HG03175 (cell line): ENCODE results near the gene HK1.

Source experiments
- ATAC-seq: cut with Tn5 transposase; IDR thresholded peaks from one replicate; pipeline ENCODE4 v1.9.1; 2021; ENCODE audit warnings: mild to moderate bottlenecking, moderate library complexity; ENCODE audit not compliant: unreplicated experiment

HK1 gene

DNA sequence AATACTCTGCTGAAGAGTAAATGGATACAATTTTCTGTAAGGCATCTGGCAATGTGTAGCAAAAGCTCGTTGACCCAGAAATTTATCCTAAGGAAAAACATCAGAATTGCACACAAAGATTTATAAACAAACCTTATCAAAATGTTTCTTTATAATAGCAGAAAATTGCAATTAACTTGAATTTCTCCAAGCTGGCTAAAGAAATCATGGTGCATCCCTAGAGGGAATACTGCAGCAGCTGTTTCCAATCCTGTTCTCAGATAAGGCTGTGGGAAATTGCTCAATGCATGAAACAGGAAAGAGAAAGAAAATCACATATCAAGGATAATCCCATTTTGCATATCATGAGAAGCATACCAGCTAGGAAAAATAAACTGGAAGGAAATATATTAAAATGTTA is 119.7 kb downstream of the HK1 start:
- no peak for ATAC-seq

DNA sequence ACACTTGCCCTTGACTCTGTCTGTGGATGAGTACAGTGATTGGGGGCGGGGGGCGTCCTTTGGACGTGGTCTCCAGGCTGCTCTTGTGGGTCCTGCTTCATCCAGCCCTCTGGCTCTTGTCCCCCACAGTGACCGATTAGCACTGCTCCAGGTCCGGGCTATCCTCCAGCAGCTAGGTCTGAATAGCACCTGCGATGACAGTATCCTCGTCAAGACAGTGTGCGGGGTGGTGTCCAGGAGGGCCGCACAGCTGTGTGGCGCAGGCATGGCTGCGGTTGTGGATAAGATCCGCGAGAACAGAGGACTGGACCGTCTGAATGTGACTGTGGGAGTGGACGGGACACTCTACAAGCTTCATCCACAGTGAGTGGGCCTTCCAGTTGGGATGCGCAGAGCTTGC is 120.2 kb downstream of the HK1 start:
- no peak for ATAC-seq

DNA sequence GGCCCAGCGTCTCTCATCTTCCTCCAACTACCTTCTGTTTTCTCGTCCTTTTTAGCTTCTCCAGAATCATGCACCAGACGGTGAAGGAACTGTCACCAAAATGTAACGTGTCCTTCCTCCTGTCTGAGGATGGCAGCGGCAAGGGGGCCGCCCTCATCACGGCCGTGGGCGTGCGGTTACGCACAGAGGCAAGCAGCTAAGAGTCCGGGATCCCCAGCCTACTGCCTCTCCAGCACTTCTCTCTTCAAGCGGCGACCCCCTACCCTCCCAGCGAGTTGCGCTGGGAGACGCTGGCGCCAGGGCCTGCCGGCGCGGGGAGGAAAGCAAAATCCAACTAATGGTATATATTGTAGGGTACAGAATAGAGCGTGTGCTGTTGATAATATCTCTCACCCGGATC is 122.6 kb downstream of the HK1 start:
- ATAC-seq = no peak

DNA sequence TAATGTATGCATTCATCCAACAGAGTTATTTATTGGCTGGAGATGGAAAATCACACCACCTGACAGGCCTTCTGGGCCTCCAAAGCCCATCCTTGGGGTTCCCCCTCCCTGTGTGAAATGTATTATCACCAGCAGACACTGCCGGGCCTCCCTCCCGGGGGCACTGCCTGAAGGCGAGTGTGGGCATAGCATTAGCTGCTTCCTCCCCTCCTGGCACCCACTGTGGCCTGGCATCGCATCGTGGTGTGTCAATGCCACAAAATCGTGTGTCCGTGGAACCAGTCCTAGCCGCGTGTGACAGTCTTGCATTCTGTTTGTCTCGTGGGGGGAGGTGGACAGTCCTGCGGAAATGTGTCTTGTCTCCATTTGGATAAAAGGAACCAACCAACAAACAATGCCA is 123.1 kb downstream of the HK1 start:
- no peak for ATAC-seq

DNA sequence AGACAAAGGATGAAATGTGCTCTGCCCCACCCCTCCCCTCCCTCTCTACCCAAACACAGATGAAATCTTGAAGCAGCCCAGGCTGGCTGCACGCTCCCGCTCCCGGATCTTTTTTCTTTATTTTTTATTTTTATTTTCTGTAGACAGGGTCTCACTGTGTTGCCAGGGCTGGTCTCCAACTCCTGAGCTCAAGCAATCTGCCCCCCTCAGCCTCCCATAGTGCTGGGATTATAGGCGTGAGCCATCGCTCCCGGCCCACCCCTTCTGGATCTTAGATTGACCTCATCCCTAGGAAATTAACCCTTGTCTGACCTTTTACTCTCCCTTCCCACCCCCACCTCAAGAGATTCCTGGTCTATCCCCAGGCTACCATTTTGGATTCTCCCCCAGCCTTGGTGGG is 124.1 kb downstream of the HK1 start:
- ATAC-seq = no peak

DNA sequence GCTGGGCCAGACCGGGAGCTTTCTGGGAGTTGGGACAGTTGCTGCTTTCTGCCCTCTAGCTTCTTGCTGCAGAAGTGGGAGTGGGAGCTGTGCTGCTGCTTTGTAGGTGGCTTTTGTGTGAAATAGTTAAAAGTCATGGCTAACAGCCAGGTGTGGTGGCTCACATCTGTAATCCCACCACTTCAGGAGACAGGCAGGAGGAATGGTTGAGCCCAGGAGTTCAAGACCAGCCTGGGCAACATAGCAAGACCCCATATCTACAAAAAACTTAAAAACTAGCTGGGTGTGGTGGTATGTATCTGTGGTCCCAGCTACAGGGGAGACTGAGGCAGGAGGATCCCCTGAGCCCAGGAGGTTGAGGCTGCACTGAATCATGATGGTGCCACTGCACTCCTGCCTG is 124.8 kb downstream of the HK1 start:
- no peak for ATAC-seq

DNA sequence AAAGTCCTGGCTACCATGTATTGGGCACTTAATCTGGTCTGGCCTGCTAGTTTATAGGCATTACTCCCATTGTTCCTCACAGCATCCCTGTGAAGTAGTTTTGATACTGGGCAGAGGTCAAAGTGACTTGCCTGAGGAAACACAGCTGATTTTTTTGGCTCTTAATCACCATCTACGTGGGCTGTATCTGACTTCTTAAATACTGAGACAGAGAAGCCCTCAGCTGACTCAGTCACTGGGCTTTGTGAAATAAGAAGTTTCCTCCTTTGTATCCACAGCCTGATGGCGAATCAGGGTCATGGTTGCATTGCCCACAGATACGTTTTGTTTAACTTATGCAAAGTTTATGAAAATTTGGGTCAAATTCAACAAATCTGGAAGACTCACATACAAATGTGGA is 125.2 kb downstream of the HK1 start:
- ATAC-seq = no peak

DNA sequence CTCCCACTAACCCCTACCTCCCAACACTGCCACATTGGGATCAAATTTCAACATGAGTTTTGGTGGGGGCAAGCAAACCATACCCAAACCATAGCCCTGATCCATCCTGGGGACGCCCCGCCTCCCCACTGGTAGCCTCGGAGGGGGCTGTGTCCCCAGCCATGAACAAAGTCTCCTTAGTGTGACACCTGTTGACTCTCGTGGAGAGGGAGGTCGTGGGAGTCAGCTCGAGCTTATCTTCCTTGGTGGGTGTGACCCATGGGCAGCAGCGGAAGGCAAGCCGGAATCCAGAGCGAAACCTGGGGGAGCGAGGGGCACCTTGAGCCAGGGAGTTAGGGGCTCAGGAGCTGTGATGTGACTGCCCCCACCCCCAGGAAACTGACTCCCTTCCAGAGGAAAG is 126.5 kb downstream of the HK1 start:
- no peak for ATAC-seq

DNA sequence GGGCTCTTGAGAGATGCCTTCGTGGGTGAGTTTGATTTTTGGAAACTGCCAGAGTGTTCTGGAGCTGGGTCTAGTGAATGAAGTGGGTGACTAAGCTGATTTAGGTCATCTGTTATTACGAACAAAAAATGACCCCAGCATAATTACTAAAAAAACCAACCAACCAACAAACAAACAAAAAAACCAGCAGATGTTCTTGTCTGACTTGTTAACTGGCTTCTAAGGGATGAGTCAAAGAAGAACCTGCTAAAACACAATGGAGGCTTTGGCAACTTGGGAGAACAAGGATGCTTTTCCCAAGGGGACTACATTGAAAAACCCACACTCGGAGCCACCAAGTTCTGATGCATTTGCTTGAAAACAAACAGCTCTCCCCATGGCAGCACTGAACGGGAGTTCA is 126.9 kb downstream of the HK1 start:
- ATAC-seq = no peak

DNA sequence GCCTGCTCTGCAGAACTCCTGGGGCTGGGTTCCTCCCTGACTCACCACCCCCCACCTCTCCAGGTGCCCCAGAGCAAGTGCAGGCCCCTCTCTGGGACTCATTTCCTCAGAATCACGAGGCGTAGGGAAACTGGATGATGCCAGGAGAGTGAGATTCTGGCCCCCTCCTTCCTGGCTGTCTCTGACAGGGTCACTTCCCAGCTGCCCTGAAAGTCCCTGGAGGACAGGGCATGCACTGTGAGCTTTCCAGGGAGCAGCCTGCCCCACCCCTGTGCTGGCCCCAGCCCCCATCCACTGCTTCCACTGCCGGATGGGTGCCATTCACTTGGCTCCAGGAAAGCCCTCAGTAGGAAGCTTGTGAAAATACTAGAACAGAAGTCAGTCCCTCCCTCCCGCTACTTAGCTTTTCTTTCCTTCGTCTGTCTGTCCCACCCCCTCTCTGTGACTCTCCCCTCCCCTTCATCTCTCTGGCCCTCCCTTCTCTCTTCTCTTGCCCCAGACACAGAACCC is 128.1 kb downstream of the HK1 start:
- no peak for ATAC-seq

DNA sequence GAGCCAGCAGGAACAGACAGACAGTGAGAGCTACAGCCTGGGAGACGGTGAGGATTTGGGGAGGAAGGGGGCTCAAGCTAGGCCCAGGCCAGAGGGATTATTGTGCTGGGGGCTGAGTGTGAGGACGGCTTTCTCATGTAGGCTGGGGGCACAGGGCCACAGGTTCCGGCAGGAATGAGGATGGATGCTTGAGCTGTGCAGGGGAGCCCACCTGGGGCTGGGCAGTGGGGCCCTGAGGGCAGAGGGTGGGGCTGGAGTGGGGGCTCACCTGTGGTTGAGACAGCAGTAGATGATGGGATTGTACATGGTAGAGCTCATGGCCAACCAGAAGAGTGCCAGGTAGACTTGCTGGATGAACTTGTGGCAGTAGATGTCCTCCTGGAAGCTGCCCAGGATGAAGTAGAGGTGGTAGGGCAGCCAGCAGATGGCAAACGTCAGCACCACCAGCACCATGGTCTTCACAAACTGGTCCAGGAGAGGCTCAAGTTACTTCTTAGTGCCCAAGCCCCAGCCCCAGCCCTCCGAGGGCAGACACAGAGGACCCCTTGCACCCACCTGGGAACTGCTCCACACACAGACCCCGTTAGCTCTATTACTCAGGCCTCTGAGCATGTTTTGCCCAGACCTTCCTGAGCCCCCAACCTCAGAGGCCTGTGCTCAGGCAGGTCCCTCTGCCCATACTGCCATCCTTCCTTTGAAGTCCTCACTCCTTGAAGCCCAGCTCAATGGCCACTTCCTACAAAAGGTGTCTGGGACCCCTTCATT is 128.7 kb downstream of the HK1 start:
- ATAC-seq = no peak

DNA sequence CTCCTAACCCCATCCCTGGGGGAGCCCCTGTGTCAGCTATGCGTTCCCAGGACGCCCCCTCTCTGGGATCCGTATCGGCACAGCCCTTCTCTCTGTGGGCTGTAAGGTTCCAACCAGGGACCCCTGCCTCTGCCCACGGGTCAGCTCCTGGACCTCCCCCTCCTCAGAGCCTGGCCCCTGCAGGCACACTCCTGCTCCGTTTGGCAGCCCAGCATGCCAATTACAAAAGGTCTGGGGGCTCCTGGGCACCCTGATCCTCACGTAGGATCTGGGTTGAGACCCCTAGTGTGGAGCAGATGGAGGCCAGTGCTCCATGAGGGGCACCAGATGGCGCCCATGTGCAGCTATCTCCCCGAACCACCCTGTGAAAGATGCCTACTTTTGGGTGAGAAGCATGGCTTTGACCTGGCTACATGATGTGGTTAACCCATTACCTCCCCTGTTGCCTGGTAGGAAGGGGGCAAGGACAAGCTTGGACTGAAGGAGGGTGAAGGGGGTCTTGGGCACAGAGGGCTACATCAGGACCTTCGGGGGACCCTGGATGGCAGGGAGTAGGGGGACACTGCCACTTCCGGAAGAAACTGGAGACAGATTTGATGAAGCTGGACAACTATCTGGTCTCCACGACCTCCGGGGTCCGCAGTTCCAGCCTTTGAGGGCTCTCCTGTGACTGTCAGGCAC is 129.5 kb downstream of the HK1 start:
- no peak for ATAC-seq

DNA sequence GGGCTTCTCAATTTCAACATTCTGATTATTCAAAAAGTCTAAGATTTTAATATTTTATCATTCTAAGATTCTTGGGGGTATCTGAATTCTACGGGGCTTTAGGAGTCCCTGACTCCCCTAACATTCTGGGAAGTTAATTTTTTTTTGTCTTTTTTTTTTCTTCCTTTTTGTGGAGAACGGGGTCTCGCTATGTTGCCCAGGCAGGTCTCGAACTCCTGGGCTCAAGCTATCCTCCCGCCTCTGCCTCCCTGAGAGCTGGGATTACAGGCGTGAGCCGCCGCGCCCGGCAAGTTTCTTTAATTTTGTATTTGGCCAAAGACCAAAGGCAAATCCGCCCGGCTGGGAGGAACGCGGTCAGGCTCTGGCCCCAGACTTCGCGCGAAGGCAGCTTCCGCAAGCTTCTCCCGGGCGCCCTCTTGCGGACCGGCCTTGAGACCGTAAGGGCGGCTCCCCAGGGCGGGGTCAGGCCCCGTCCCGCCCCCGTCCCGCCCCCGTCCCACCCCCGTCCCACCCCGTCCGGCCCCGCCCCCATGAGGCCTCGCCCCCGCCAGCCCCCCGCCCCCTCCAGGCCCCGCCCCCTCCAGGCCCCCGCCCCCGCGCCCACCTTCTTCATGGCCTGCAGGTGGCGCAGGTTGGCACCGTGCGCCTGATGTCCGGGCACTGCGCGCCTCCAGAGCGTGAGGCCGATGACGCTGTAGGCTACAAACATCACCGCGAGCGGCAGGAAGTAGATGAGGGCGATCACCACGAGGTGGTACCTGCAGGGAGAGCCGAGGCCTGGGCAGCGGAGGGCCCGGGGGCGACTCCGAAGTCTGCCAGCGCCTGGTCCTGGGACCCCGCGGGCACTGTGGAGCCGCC is 130.3 kb downstream of the HK1 start:
- ATAC-seq = peak; percentile 88

DNA sequence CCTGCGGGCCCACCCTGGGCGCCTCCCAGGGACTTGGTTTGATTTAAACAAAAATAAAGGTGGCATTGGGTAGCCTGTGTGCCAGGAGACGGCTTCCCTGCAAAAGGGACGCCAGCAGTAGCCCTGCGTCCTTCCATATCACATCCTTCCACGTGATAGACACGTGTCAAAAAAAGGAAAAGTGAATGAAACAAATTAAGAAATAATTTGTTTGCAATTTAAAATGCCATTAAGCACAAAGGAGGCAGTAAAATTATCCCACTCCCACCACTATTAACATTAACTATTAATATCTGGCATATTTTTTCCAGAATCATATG is 130.8 kb downstream of the HK1 start:
- no peak for ATAC-seq

DNA sequence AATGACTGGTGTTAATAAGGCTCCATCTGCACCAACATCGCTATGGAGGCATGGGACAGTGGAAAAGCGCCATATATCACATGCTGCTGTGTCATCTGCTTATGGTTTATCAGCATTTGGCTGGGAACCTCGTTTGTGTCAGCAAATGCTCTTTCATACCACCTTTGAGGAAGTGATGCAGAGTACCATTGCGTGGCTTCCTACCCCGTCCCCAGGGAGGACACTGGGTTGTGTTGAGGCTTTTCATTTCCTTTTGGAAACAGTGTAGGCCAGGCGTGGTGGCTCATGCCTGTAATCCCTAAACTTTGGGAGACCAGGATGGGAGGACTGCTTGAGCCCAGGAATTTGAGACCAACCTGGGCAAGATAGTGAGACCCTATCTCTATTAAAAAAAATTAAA is 131.7 kb downstream of the HK1 start:
- ATAC-seq = no peak

DNA sequence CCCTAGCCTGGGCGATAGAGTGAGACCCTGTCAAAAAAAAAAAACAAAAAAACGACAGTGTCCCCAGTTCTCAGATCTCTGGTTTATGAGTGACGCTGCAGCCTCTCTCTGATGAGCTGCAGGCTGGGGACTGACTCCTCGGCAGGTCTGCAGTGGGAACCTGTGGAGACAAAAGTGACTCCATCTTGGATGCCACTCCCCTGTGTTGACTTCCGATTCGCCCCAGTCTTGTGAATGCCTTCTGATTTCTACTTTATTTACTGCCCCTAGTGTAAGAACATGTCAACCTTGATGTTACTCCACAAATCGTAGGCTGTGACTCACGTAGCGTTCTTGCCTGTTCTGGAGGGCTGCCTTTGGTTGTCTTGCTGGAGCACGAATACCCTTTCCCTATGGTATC is 132.2 kb downstream of the HK1 start:
- no peak for ATAC-seq

DNA sequence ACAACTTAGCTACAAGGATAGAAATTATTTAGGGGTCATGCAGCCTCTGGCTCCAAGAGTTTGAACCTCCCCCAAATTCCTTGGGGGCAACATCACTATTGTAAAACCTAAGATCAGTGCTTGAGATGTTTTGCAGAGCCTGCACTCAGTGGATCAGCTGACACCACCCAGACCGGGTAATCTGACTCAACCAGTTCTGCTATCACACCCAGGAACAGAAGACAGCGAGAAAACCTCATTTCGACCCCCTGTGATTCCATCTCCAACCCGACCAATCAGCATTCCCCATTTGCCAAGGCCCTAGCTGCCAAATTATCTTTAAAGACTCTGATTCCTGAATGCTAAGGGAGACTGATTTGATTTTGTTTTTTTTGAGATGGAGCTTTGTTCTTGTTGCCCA is 133.2 kb downstream of the HK1 start:
- ATAC-seq = no peak

DNA sequence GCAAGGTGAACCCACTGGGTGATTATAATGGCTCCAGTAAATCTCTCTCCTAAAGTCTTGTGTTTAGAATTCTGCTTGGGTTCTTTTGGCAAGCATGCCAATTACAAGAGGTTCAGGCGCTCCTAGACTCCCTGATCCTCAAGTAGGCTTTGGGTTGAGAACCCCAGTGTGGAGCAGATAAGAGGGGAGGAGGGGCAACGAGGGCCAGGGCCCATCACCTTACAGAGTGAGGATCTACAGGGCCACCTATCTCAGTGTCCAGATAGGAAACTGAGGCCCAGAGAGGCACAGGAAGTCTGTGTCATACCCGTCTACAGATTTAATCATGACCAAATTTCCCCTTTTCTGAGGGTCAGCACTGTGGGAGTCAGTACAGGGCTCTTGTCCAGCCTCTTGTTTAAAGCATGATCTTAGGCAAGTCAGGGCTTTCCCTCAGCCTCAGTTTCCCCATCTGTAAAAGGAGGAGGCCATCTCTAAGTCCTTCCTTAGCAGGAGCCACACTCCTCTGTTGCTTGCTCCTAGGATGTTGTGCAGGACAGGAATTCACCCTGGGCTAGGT is 134.0 kb downstream of the HK1 start:
- ATAC-seq = no peak

DNA sequence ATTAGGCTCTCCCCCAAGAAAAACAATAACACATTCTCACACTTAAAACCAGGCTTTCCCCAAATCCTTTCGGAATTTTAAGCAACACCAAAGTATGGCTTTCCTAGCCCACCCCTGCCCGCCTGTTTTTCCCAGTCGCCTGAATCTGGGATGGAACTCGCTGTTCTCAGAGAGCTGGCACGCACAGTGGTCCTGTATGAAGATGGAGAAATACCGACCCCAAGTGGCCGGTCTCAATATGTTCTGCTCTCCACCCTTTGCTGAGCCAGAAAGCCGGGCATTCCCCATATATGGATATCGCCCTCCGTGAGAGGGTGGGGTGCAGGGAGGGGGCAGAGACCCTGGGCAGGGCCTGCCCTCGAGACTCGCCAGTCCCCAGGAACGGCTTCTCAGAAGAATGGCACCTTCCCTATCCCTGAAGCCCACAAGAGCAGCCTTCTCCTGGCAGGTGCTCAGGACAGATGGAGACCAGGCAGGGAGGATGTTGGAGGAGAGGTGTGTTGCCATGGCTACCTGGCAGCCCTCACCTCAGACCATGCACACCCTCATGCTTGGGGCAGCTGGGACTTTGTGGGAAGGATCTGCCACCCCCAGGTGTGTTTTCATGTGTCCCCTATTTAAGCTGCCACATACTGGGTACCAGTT is 135.0 kb downstream of the HK1 start:
- ATAC-seq = no peak

DNA sequence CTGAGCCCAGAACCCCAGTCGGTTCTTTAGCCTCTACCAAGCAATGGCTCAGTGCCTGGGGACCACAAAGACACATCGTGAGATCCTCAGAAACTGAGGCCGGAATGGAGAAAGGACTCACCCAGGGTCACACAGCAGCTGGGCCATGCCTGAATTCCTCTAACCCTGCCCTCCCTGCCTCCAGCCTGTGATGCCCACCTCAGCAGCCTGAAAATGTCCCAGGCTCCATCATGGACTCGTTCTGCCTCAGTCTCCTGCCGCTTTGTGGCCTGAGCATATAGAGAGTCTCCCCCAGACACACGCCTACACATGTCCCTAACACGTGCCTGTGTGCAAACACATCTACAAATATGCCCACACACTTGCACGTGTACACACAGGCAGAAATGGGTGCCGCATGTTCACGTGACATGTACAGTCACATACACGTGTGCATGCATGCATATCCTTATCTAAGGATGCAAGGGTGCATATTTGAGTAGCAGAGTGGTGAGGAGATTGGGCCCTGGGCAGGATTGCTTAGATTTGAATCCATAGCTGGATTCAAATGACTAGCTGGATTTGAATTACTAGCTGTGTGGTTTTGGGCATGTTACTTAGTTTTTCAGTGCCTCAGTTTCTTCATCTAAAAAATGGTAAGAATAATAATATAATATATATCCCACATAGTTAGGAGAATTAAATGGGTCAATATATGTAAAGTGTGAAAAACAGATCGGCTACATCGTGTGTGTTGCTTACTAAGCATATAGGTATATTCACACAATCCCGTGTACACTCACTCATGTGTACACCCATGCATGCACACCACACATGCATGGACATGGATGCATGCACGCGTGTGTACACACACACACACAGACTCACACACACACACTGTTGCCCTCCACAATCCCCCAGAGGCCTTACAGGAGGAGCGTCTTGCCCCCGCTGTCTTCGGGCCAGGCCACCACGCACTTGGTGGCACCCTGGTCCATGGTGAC is 136.0 kb downstream of the HK1 start:
- no peak for ATAC-seq
